Keratinocyte (primary cell): ENCODE data around the gene FANCI.

ENCODE experiments used
- EZH2 ChIP-seq: IDR thresholded peaks from one replicate; pipeline ENCODE4 v1.6.1; 2012; ENCODE audit warnings: inconsistent platforms, mild to moderate bottlenecking, low read length, moderate library complexity
- TF ChIP-seq, protein P1 (sequence below), 3 experiments: IDR thresholded peaks in 1 of 3; conservative IDR thresholded peaks in 1 of 3; optimal IDR thresholded peaks in 1 of 3; 2 replicates in 2 of 3; 3 replicates in 1 of 3; pipeline versions ENCODE3 to v1.5.1; 2011; ENCODE audit warnings: low read length in 3 of 3, mild to moderate bottlenecking in 3 of 3, moderate library complexity in 2 of 3, control low read depth in 1 of 3, inconsistent platforms in 1 of 3; ENCODE audit not compliant: insufficient read depth in 2 of 3; ENCODE audit errors: extremely low read depth in 1 of 3

DNA sequence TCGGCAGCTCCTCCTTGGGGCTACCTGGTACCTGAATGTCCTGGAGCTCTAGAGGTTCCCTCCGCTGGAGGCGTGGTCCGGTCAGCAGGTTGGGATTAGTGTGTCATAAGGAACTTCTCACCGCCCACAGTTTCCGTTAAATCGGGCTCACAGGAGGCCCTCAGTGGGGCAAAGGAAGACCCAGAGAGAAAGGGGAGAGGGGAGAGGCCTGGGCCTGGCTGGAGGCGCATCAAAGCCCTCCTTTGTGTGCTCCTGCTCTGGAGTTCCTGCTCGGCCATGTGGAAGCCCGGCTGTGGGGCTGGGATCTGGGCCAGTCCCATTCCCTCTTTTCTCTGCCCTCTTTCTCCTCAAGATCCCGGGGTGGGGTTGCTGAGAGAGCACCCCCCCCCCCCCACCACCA, 22.2 kb upstream of the FANCI start, which contains the start of gene RLBP1:
- TF ChIP-seq, protein P1, sequence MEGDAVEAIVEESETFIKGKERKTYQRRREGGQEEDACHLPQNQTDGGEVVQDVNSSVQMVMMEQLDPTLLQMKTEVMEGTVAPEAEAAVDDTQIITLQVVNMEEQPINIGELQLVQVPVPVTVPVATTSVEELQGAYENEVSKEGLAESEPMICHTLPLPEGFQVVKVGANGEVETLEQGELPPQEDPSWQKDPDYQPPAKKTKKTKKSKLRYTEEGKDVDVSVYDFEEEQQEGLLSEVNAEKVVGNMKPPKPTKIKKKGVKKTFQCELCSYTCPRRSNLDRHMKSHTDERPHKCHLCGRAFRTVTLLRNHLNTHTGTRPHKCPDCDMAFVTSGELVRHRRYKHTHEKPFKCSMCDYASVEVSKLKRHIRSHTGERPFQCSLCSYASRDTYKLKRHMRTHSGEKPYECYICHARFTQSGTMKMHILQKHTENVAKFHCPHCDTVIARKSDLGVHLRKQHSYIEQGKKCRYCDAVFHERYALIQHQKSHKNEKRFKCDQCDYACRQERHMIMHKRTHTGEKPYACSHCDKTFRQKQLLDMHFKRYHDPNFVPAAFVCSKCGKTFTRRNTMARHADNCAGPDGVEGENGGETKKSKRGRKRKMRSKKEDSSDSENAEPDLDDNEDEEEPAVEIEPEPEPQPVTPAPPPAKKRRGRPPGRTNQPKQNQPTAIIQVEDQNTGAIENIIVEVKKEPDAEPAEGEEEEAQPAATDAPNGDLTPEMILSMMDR (optimal IDR thresholded peaks at IDR 0.05 in 1 of 3, IDR thresholded peaks at IDR 0.05 in 1 of 3, conservative IDR thresholded peaks at IDR 0.05 in 1 of 3; ENCODE audit: extremely low read depth in 1 of 3, insufficient read depth in 2 of 3, low read length in 3 of 3): no peak
- no peak for TF ChIP-seq EZH2
